HG02759 (cell line): ENCODE data around the gene ARHGEF12.
A peak's percentile ranks its signal among the peaks of the same experiment; 100 is the strongest.
"Not testable (repeated sequence)": the region's sequence is repeated elsewhere in the genome, so short reads cannot be mapped to it uniquely, and the experiment has no call there.

ENCODE experiments used
- ATAC-seq: cut with Tn5 transposase; IDR thresholded peaks from one replicate; pipeline ENCODE4 v1.9.1; 2021; ENCODE audit warnings: mild to moderate bottlenecking, moderate library complexity; ENCODE audit not compliant: unreplicated experiment

The ARHGEF12 gene

DNA sequence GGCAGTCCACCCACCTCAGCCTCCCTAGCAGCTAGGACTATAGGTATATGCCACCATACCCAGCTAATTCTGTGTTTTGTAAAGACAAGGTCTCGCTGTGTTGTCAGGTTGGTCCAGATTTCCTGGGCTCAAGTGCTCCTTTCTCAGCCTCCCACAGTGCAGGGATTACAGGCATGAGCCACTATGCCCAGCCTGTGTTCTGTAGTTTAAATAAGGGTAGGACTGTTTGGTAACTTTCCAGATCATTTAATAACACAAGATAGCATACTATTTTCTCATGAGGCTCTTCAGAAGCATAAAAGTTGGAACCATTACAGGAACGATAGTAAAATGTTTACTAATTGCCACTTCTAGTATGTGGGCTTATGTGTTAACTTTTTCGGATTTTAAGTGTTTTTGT lies 137.3 kb downstream of the ARHGEF12 start:
- ATAC-seq: no peak

GRCh38 chr11:120482149-120482548 lies 145.9 kb downstream of the ARHGEF12 start:
- no peak for ATAC-seq

DNA sequence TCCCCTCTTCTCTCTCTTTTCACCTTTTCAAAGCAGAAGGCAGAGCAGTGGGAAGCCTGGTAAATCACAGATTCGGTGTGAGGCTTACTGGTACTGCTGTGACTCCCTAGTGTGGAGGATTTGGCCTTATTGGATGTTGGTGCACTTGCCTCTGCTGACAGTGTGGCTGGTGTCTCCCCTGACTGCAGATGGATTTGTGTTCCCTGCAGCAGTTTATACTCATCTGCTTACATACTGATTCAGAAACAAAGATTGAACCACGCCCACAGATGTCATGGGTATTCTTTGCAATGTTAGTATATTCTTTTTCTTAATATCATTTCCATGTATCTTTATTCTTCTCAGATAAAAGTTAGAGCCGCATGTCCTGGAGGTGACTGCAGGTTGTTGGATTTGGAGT lies 148.5 kb downstream of the ARHGEF12 start:
- no peak for ATAC-seq

- ATAC-seq: no peak
Measured at GRCh38 chr11:120486138-120486537, 149.9 kb downstream of the ARHGEF12 start.

DNA sequence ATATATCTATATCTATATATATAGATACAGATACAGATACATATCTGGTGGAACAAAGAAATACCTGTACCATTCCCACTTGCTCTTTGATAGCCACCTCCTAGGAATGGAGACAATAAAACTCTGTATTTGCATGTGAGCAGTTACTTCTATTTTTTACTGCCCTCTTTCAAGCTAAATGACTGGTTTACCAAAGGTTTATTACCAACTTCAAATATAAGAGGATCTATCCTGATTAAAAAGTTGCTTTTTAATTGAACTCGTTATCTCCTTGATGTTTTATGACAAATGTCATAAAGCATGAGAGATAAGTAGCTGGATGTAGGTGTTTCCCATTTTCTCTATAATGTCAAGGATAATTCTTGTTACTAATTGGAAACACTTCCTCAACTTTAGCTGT lies 153.6 kb downstream of the ARHGEF12 start:
- ATAC-seq: no peak

DNA sequence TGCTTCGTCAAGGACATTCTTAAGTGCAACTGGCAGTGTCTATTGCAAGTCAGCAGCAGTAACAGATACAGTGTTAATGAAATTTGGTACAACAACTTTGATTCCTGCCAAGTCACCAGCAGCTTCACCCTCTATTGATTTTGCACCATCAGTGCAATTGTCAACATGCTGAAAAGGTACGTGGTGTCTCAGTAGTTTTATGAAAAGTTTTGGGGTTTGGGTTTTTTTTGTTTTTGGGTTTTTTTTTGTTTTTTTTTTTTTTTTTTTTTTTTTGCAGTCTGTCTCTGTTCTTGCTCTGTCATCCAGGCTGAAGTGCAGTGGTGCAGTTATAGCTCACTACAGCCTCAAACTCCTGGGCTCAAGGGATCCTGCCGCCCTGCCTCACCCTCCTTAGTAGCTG lies 156.3 kb downstream of the ARHGEF12 start:
- no peak for ATAC-seq

GRCh38 chr11:120494595-120494994 lies 158.4 kb downstream of the ARHGEF12 start:
- ATAC-seq: no peak

DNA sequence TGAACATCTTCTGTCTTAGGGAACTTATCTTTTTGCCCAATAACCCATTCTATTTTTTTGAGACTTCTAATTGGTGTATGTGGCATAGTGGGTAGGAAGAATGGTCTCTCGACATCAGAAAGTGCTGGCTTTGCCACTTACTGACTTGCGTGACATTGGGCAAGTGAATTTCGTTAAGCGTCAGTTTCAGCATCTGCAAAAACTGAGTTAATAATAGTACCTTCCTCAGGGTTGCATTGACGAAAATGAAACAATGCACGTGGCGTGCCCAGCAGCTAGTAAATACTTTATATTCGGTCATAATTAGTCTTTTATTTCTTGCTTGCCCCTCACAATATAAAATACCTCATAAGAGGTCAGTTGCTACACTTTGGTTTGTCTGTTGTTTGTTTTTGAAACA lies 162.9 kb downstream of the ARHGEF12 start:
- ATAC-seq: no peak

DNA sequence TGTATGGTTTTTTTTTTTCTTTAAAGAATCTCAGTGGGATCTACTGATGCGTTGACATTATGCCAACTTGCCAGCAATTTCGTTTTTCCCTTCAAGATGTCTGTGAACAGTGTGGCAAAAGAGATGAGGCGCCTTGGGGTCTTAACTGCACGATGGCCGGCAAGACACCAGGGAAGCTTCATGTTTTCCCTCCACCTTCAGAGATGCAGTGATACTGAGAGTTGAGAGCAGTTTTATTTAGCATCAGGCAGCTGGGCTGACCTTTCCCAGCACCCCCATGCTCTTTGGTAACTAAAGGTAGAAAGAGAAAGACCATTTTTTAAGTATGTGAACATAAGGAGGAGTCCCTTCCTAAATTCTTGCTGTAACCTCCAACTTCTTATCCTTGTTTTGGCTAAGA lies 163.6 kb downstream of the ARHGEF12 start:
- no peak for ATAC-seq

- ATAC-seq: no peak
Measured at GRCh38 chr11:120500414-120501071, 164.3 kb downstream of the ARHGEF12 start.

GRCh38 chr11:120501440-120501839 lies 165.2 kb downstream of the ARHGEF12 start:
- no peak for ATAC-seq

GRCh38 chr11:120501976-120502755 lies 166.0 kb downstream of the ARHGEF12 start:
- ATAC-seq: no peak

DNA sequence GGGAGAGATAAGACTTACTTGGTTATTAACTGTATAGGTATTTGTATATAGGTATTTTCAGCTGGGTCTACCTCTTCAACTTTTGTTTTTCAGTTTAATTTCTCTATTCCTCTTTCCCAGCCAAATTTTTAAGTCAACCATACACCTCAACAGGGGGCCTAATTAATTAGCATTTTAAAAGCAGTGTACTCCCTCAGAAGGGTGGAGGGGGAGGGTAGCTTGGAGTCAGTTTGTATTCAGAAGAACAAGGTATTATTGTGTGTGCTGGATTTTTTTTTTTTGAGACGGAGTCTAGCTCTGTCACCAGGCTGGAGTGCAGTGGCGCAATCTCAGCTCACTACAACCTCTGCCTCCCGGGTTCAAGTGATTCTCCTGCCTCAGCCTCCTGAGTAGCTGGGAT lies 167.3 kb downstream of the ARHGEF12 start:
- not testable (repeated sequence) for ATAC-seq

DNA sequence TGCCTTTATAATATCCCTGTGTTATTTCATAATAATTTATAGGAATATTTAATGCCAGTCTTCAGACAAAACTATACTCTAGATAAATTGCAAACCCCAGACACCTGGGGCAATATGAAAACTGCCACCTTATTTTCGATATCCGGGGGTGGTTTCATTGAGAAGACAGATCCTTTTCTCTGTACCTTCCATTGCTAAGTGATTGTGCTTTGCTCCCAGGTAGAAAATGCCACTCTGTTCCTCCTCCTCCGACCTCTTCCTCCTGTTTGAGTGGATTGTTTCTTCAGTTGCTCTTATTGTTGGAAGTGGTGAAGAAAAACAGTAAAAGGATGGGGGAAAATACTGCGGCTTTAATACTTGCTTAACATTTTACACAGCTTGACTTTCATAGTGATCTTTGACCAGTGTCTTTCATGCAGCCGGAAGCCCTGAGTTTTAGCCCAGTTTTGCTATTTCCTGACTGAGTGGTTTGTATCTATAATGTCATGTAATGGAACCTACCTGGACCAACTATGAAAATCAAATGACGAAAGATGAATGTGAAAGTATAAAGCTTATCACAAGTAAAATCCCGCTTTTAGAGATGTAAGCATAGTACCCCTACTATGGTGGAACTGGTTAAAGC lies 169.7 kb downstream of the ARHGEF12 start:
- no peak for ATAC-seq

- no peak for ATAC-seq
Measured at GRCh38 chr11:120509346-120510053, 173.3 kb downstream of the ARHGEF12 start.

- ATAC-seq: no peak
Measured at GRCh38 chr11:120510406-120511115, 174.3 kb downstream of the ARHGEF12 start.

- ATAC-seq: peak; percentile 93
Measured at GRCh38 chr11:120511116-120511819, 175.1 kb downstream of the ARHGEF12 start, which contains the start of gene GRIK4. Gene GRIK4, plus strand, starts transcription at chr11:120511748. Its CDS starts 148,571 bp downstream, at chr11:120660319.

- ATAC-seq: peak; percentile 26
Measured at GRCh38 chr11:120511820-120512738, 175.9 kb downstream of the ARHGEF12 start.
